GM12874 (cell line): ENCODE measurements around the gene DTX4.

ENCODE experiments used
- TF ChIP-seq, protein P1 (sequence below): IDR thresholded peaks from 2 replicates; pipeline ENCODE4 v1.5.1; 2011; ENCODE audit warnings: low read depth, mild to moderate bottlenecking, control low read depth, low read length, moderate library complexity; ENCODE audit not compliant: insufficient read depth

DTX4 gene

DNA sequence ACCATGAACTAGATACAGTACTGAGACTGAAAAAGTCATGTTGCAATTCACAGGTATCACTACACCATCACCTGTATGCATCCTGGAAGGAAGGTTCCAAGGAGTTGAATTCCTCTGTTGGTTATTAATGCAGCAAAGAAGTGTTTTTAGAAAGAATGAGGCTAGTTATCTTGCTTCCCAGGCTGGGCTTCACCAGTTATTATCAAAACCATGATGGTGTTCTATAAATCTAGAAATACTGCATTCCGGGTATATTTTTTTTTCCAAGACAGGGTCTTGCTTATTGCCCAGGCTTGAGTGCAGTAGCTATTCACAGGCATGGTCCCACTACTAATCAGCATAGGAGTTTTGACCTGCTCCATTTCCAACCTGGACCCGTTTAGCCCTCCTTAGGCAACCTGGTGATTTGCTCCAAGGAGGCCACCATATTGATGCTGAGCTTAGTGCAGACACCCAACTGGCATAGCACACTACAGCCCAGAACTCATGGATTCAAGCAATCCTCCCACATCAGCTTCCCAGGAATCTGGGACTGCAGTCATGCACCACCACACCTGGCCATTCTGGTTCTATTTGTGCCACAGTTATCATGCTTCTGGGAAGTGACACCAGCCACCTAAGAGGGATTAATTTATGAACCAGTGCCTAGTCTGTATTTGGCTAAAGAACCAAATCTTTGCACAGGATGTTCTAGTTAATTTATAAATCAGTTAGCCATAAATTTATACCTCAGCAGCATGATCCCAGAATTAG is 42.4 kb downstream of the DTX4 start:
- TF ChIP-seq, protein P1, sequence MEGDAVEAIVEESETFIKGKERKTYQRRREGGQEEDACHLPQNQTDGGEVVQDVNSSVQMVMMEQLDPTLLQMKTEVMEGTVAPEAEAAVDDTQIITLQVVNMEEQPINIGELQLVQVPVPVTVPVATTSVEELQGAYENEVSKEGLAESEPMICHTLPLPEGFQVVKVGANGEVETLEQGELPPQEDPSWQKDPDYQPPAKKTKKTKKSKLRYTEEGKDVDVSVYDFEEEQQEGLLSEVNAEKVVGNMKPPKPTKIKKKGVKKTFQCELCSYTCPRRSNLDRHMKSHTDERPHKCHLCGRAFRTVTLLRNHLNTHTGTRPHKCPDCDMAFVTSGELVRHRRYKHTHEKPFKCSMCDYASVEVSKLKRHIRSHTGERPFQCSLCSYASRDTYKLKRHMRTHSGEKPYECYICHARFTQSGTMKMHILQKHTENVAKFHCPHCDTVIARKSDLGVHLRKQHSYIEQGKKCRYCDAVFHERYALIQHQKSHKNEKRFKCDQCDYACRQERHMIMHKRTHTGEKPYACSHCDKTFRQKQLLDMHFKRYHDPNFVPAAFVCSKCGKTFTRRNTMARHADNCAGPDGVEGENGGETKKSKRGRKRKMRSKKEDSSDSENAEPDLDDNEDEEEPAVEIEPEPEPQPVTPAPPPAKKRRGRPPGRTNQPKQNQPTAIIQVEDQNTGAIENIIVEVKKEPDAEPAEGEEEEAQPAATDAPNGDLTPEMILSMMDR: no peak

- TF ChIP-seq, protein P1: no peak
These were observed 45.0 kb downstream of the DTX4 start for GRCh38 chr11:59216641-59217564.

GRCh38 chr11:59218319-59218718 is 46.4 kb downstream of the DTX4 start:
- TF ChIP-seq, protein P1: no peak

GRCh38 chr11:59218893-59219292 is 47.0 kb downstream of the DTX4 start:
- TF ChIP-seq, protein P1: no peak

DNA sequence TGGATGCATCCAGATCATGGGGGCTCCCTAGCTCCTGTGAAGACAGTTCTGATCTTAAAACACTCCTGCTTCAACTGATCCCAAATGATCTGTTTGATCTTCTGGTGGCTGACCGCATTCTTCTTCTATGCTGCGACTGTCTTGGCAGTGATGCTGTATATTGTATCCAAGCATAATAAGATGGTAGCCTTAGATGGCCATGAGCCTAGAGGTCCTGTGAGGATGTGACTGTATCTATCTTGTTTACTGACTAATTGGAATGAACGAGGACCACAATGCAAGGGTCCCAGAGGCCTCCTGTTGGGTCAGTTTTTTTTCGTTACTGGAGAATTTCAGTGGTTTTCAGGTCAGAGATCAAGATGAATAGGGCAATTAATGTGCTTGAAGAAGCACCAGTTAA is 47.9 kb downstream of the DTX4 start:
- TF ChIP-seq, protein P1: no peak

DNA sequence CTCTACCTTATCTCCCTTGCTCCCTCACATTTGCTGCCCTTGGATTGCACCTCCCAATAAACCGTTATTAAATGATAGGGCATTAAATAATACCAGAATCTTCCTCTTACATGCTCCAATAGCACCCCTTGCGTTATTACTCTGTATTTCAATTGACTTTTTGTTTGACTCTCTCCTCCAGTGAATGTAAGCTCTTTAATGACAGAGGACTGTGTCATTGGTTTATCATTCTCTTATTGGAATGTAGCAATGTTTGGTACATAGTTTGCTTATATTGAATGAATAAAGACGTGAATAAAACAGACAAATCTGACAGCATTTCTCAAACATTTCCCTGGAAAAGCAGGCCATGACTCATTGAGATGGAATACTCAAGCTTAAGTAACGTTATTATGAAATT is 49.5 kb downstream of the DTX4 start:
- TF ChIP-seq, protein P1: 0 out of 2 replicates have a peak, but pooled peaks have one; percentile 9

GRCh38 chr11:59222464-59223060 is 50.6 kb downstream of the DTX4 start:
- TF ChIP-seq, protein P1: no peak
